Activated CD4-positive, alpha-beta T cell treated with anti-CD3 and anti-CD28 coated beads, Interleukin-2, Interleukin-4, amounts not matched to agents 100 ng/mL and 50 ng/mL, durations not matched to agents 16 hours and 8 hours (primary cell): ENCODE results near the gene FOXD4L5.
"Not testable (repeated sequence)": the region's sequence is repeated elsewhere in the genome, so short reads cannot be mapped to it uniquely, and the experiment has no call there.

Source experiments
- DNase-seq: peaks from one replicate; pipeline ENCODE4 v3.0.0-alpha.2; 2020; ENCODE audit warnings: low spot score

Gene FOXD4L5

GRCh38 chr9:65285109-65285508 lies at the start of gene FOXD4L5:
Gene FOXD4L5, minus strand, starts transcription at chr9:65285209. Its CDS starts 832 bp downstream, at chr9:65284377.
- DNase-seq = not testable (repeated sequence)

- DNase-seq = not testable (repeated sequence)
These were observed 1.1 kb downstream of the FOXD4L5 start for GRCh38 chr9:65283943-65284342.

- DNase-seq = not testable (repeated sequence)
These were observed 2.0 kb downstream of the FOXD4L5 start for GRCh38 chr9:65282976-65283375.
